ENCODE data around the gene SLC4A7. TPM values are rescaled to one million over a fixed set of nuclear protein-coding genes. Genes with fewer than 3 reads are reported as not detected.
A peak's percentile ranks its signal among the peaks of the same experiment; 100 is the strongest.

Gene SLC4A7
- total RNA-seq, 2 donors from 2014 or later: 23.5 to 31.1 TPM

DNA sequence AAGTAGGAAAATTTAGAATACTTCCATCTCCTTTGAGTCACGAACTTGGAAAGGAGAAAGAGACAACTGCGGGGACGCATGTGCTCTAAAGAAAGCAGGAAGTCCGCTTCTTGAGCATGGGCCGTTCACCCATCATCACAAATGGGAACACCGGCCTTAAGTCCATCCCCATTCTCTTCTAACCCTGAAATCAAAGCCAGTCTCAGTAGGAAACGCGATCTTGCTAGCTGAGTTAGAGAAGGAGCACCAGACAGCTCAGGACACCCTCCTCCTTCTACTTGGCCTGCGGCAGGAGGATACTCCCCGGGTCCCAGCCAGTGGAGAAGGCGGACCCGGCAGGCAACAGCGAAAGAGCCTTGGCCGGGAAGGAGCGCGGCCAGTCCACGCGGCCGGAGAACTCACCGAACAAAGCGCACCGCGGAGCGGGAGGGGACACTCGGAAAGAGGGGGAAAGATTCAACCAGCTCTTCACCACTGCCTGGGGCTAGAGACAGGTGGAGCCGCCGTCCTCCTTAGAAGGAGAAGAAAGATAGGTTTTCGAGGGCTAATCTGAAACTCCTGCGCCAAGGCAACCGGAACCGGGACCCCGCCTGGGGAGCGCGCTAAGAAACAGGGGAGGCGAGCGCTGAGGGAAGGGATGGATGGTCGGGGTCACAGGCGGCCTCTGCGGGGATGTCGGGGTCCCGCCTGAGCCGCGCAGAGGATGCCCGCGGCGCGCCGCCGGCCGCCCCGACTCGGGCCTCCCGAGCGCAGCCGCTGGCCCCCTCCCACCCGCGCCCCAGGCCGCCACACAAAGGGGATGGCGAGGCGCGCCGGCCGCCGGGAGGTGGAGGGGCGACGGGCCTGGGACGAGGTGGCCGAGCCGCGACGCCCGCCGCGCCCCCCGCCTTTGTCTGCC, 818 bp downstream of the SLC4A7 start:
- TF ChIP-seq, protein P1, sequence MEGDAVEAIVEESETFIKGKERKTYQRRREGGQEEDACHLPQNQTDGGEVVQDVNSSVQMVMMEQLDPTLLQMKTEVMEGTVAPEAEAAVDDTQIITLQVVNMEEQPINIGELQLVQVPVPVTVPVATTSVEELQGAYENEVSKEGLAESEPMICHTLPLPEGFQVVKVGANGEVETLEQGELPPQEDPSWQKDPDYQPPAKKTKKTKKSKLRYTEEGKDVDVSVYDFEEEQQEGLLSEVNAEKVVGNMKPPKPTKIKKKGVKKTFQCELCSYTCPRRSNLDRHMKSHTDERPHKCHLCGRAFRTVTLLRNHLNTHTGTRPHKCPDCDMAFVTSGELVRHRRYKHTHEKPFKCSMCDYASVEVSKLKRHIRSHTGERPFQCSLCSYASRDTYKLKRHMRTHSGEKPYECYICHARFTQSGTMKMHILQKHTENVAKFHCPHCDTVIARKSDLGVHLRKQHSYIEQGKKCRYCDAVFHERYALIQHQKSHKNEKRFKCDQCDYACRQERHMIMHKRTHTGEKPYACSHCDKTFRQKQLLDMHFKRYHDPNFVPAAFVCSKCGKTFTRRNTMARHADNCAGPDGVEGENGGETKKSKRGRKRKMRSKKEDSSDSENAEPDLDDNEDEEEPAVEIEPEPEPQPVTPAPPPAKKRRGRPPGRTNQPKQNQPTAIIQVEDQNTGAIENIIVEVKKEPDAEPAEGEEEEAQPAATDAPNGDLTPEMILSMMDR (IDR thresholded peaks at IDR 0.05): no peak
- TF ChIP-seq POLR2AphosphoS5 (IDR thresholded peaks at IDR 0.05): peak; percentile 65
- peak; percentile 18 for TF ChIP-seq POLR2A (IDR thresholded peaks at IDR 0.05)
- intact Hi-C loops (cut with DNase I): loop anchor here (5.0 to 10.0 kb wide), 2 partner anchors 49 to 111 kb away; no protein-coding TSS in a partner anchor
- Histone ChIP-seq H3K36me3 (no peaks in the 10 kb centered on the region), H3K27me3 (replicated peaks; ENCODE audit: insufficient read depth) (no peaks in the 10 kb centered on the region), H3K27ac (peak overlapping the region; percentile 92 to 96), H3K9me3 (no peaks in the 10 kb centered on the region), H3K4me1 (replicated peaks) (no peaks in the 10 kb centered on the region), H3K4me3 (peak overlapping the region; percentile 88 to 89)
- peak; percentile 35 for DNase-seq (ENCODE audit: low spot score)
- WGBS: under 1% methylated on average over 50 of the region's 75 CpGs

DNA sequence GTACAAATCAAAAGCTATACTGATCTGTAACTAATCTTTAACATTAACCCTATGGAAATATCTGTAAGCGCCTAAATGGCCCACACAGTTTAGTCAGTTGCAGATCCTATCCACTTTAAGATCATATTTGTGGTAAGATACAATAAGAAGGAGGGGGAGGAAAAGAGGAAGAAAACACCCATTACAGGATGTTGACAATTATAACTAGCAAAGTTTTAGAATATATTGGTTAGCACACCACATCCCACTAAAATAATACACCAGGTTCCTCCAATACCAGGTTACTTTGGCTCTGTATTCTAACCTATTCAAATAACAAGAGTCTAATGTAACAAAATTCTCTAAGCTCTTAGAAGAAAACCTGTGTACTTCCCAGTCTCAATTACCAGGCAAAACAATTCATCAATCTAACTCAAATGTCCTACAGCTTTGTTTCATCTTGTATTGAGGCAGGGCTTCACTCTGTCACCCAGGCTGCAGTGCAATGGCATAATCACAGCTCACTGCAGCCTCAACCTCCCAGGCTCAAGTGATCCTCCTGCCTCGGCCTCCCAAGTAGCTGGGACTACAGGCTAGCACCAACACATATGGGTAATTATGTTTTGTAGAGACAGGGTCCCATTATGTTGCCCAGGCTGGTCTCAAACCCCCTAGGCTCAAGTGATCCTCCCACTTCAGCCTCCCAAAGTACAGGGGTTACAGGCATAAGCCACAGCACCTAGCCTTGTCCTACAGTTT, 4.2 kb downstream of the SLC4A7 start:
- H3K27ac ChIP-seq: no peak overlapping the region
- intact Hi-C loops (cut with DNase I): loop anchor here (5.0 to 10.0 kb wide), 2 partner anchors 52 to 115 kb away; no protein-coding TSS in a partner anchor
- WGBS: 95% methylated on average over 2 of the region's 2 CpGs

DNA sequence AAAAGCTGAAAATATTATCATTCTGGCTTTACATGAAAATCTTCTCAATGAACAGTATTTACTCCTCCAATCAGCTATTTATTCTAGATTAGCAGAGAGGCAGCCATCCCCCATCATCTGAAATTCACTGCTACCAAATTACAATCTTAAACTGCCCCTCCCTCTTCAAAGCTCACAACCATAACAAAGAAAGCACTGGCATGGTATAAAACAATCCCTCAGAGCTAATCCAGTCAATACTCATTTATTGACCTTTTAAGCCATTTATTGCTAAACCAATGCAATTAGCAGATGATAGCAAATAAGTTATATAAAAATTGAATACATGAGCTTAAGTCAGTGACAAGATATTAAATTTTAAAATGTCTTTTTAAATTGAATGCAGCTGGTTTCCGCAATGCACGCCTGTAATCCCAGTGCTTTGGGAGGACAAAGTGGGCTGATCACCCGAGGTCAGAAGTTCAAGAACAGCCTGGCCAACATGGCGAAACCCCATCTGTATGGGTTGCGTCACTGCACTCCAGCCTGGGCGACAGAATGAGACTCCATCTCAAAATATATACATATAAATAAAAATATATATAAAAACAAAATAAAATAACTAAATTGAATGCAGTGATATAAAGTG, 12.1 kb downstream of the SLC4A7 start:
- no peaks in the 10 kb centered on the region for H3K9me3 ChIP-seq
- no peak overlapping the region for H3K4me3 ChIP-seq
- H3K27ac ChIP-seq: no peak overlapping the region
- no peaks in the 10 kb centered on the region for H3K36me3 ChIP-seq
- intact Hi-C loops (cut with DNase I): no loop called here
- 91% methylated on average over 6 of the region's 6 CpGs for WGBS
- H3K4me1 ChIP-seq (replicated peaks): no peaks in the 10 kb centered on the region
- DNase-seq (ENCODE audit: low spot score): no peak
- H3K27me3 ChIP-seq (replicated peaks; ENCODE audit: insufficient read depth): no peaks in the 10 kb centered on the region
- TF ChIP-seq POLR2AphosphoS5 (IDR thresholded peaks at IDR 0.05) (no peak), POLR2A (IDR thresholded peaks at IDR 0.05) (no peak)
- TF ChIP-seq, protein P1 (IDR thresholded peaks at IDR 0.05): no peak

More for the DNA sequence above, 4.2 kb downstream of the SLC4A7 start:
- H3K36me3 ChIP-seq: no peaks in the 10 kb centered on the region
- TF ChIP-seq, protein P1 (IDR thresholded peaks at IDR 0.05): no peak
- no peak overlapping the region for H3K4me3 ChIP-seq
- no peaks in the 10 kb centered on the region for H3K9me3 ChIP-seq
- DNase-seq (ENCODE audit: low spot score): no peak
- no peaks in the 10 kb centered on the region for H3K27me3 ChIP-seq (replicated peaks; ENCODE audit: insufficient read depth)
- no peaks in the 10 kb centered on the region for H3K4me1 ChIP-seq (replicated peaks)

DNA sequence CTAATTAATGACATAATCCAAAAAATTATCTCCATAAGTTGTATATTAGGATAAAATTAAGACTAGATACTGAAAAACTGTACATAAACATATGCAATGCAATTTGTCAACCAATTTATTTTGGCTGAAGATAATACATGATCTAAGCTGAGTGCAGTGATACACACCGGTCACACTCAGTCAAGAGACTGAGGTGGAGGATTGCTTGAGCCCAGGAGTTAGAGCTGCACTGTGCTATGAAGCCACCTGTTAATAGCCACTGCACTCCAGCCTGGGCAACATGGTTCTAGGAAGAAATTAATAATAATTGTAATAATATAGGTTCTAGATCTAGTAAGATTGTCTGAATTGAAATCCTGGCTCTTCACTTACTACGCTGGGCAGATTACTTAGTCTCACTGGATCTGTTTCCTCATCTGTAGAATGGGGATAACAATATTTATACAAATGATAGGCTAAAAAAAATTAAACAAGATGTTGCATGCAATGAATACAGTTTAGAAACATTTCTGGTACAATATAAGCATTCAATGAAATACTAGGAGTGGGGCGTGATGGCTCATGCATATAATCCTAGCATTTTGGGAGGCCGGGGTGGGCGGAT, 15.8 kb downstream of the SLC4A7 start:
- TF ChIP-seq, protein P1 (IDR thresholded peaks at IDR 0.05): no peak
- TF ChIP-seq POLR2A (IDR thresholded peaks at IDR 0.05) (no peak), POLR2AphosphoS5 (IDR thresholded peaks at IDR 0.05) (no peak)
- Histone ChIP-seq H3K27me3 (replicated peaks; ENCODE audit: insufficient read depth) (no peaks in the 10 kb centered on the region), H3K4me3 (no peak overlapping the region), H3K27ac (no peak overlapping the region), H3K4me1 (replicated peaks) (no peaks in the 10 kb centered on the region), H3K9me3 (no peaks in the 10 kb centered on the region), H3K36me3 (no peaks in the 10 kb centered on the region)
- DNase-seq (ENCODE audit: low spot score): no peak
- WGBS: 95% methylated on average over 5 of the region's 5 CpGs
- intact Hi-C loops (cut with DNase I): loop anchor here (5.0 kb wide), 1 partner anchor 156 kb away; no protein-coding TSS in a partner anchor
